ENCODE results near the gene TMEM178A. TPM values are rescaled to one million over a fixed set of nuclear protein-coding genes. Genes with fewer than 3 reads are reported as not detected.

TMEM178A gene
- total RNA-seq, 1 donor from 2014 or later: 1.6 TPM

GRCh38 chr2:39629646-39630045 lies 36.1 kb upstream of the TMEM178A start:
- H3K27ac Mint-ChIP-seq (ENCODE audit: unreplicated experiment): no peak overlapping the region
- H3K27me3 Mint-ChIP-seq (ENCODE audit: unreplicated experiment): no peaks in the 10 kb centered on the region
- no peaks in the 10 kb centered on the region for H3K4me1 Mint-ChIP-seq (ENCODE audit: unreplicated experiment)
- H3K36me3 Mint-ChIP-seq (ENCODE audit: unreplicated experiment): no peaks in the 10 kb centered on the region
- no peaks in the 10 kb centered on the region for H3K9me3 Mint-ChIP-seq (ENCODE audit: unreplicated experiment)
- no peak overlapping the region for H3K4me3 Mint-ChIP-seq (ENCODE audit: unreplicated experiment)
- no peak for DNase-seq (ENCODE audit: extremely low spot score, unreplicated experiment)
- TF ChIP-seq, protein P1, sequence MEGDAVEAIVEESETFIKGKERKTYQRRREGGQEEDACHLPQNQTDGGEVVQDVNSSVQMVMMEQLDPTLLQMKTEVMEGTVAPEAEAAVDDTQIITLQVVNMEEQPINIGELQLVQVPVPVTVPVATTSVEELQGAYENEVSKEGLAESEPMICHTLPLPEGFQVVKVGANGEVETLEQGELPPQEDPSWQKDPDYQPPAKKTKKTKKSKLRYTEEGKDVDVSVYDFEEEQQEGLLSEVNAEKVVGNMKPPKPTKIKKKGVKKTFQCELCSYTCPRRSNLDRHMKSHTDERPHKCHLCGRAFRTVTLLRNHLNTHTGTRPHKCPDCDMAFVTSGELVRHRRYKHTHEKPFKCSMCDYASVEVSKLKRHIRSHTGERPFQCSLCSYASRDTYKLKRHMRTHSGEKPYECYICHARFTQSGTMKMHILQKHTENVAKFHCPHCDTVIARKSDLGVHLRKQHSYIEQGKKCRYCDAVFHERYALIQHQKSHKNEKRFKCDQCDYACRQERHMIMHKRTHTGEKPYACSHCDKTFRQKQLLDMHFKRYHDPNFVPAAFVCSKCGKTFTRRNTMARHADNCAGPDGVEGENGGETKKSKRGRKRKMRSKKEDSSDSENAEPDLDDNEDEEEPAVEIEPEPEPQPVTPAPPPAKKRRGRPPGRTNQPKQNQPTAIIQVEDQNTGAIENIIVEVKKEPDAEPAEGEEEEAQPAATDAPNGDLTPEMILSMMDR (IDR thresholded peaks at IDR 0.05): no peak

DNA sequence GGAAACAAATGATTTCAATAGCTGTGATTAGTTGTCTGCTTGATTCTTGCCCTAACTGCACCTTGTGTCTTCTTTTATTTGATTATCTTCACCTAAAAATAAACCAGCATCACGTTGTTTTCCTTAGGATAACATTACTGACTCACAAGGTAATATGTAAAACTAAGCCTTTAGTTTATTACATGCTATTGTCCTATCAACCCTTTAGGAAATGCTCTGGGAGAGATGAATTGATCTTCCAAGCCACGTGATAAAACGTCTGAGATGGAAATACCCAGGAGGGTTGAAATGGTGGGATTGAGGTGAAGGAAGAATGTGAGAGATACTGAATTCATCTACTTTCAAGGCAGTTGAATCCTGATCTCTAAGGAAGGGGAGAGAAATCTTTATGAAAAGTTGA lies 34.5 kb upstream of the TMEM178A start:
- no peaks in the 10 kb centered on the region for H3K9me3 Mint-ChIP-seq (ENCODE audit: unreplicated experiment)

GRCh38 chr2:39631718-39632117 lies 34.0 kb upstream of the TMEM178A start:
- Mint-ChIP-seq H3K4me1 (ENCODE audit: unreplicated experiment) (no peaks in the 10 kb centered on the region), H3K36me3 (ENCODE audit: unreplicated experiment) (no peaks in the 10 kb centered on the region), H3K4me3 (ENCODE audit: unreplicated experiment) (no peak overlapping the region), H3K9me3 (ENCODE audit: unreplicated experiment) (no peaks in the 10 kb centered on the region), H3K27me3 (ENCODE audit: unreplicated experiment) (no peaks in the 10 kb centered on the region), H3K27ac (ENCODE audit: unreplicated experiment) (no peak overlapping the region)
- DNase-seq (ENCODE audit: extremely low spot score, unreplicated experiment): no peak
- TF ChIP-seq, protein P1 (IDR thresholded peaks at IDR 0.05): no peak

More for the DNA sequence above, 34.5 kb upstream of the TMEM178A start:
- H3K4me3 Mint-ChIP-seq (ENCODE audit: unreplicated experiment): no peak overlapping the region
- no peak overlapping the region for H3K27ac Mint-ChIP-seq (ENCODE audit: unreplicated experiment)
- DNase-seq (ENCODE audit: extremely low spot score, unreplicated experiment): no peak
- no peaks in the 10 kb centered on the region for H3K4me1 Mint-ChIP-seq (ENCODE audit: unreplicated experiment)
- TF ChIP-seq, protein P1 (IDR thresholded peaks at IDR 0.05): no peak
- no peaks in the 10 kb centered on the region for H3K27me3 Mint-ChIP-seq (ENCODE audit: unreplicated experiment)
- no peaks in the 10 kb centered on the region for H3K36me3 Mint-ChIP-seq (ENCODE audit: unreplicated experiment)

DNA sequence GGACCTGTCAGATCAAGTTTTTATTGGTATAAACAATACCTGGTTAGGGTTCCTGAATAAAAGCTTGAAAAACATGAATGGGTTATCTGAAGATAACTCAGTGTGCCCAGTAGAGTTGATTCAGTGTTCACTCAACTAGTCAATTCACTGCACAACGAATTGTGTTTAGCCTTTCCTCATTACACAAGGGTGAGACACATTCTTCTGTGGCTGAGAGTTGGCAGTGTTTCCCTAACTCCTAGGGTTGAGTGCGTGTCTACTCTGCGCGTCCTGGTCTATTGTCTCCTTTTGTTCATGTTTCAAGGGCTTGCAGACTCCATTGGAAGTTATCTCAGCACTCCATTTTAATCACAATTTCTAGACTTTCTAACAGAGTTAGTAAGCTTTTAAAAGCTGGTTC lies 32.8 kb upstream of the TMEM178A start:
- no peak overlapping the region for H3K27ac Mint-ChIP-seq (ENCODE audit: unreplicated experiment)
- TF ChIP-seq, protein P1 (IDR thresholded peaks at IDR 0.05): no peak
- H3K4me3 Mint-ChIP-seq (ENCODE audit: unreplicated experiment): no peak overlapping the region
- H3K27me3 Mint-ChIP-seq (ENCODE audit: unreplicated experiment): no peaks in the 10 kb centered on the region
- no peak for DNase-seq (ENCODE audit: extremely low spot score, unreplicated experiment)
- H3K9me3 Mint-ChIP-seq (ENCODE audit: unreplicated experiment): no peaks in the 10 kb centered on the region
- no peaks in the 10 kb centered on the region for H3K4me1 Mint-ChIP-seq (ENCODE audit: unreplicated experiment)
- no peaks in the 10 kb centered on the region for H3K36me3 Mint-ChIP-seq (ENCODE audit: unreplicated experiment)

DNA sequence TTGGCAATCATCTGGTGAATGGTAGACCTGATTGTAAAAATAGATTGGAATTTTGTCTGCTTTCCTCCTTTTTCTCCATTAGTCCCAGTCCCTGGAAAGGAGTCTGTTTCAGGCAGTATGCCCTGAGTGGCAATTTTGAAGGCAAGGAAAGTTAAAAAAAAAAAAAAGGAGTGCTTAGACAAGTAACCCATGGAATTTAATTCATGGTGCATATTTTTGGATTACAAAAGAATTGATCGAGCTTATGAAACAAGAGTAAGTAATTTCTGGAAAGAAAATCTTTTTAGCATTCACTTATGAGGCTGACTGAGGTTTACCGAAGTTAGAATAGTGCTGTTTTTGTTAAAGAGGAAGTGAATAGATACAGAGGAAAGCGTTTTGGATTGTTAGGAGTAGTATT lies 29.4 kb upstream of the TMEM178A start:
- H3K27me3 Mint-ChIP-seq (ENCODE audit: unreplicated experiment): no peaks in the 10 kb centered on the region
- TF ChIP-seq, protein P1 (IDR thresholded peaks at IDR 0.05): no peak

More for the DNA sequence above, 29.4 kb upstream of the TMEM178A start:
- no peaks in the 10 kb centered on the region for H3K4me1 Mint-ChIP-seq (ENCODE audit: unreplicated experiment)
- no peak overlapping the region for H3K27ac Mint-ChIP-seq (ENCODE audit: unreplicated experiment)
- DNase-seq (ENCODE audit: extremely low spot score, unreplicated experiment): no peak
- H3K9me3 Mint-ChIP-seq (ENCODE audit: unreplicated experiment): no peaks in the 10 kb centered on the region
- H3K36me3 Mint-ChIP-seq (ENCODE audit: unreplicated experiment): no peaks in the 10 kb centered on the region
- no peak overlapping the region for H3K4me3 Mint-ChIP-seq (ENCODE audit: unreplicated experiment)
